Neuron (in vitro differentiated cells): ENCODE results near the gene CRTAC1.

Source experiments
- H2AFZ ChIP-seq: one replicate; pipeline ENCODE4 v1.6.1; 2013; ENCODE audit warnings: low read depth, mild to moderate bottlenecking, inconsistent platforms, low read length, moderate library complexity
- H3K27me3 ChIP-seq: one replicate; pipeline ENCODE4 v1.6.1; 2013; ENCODE audit warnings: low read length; ENCODE audit not compliant: insufficient read depth
- H3K36me3 ChIP-seq: one replicate; pipeline ENCODE4 v1.6.1; 2013; ENCODE audit warnings: low read length; ENCODE audit not compliant: insufficient read depth
- H3K4me1 ChIP-seq: one replicate; pipeline ENCODE4 v1.6.1; 2013; ENCODE audit warnings: low read length; ENCODE audit not compliant: insufficient read depth
- H3K4me3 ChIP-seq: 2 replicates; pipeline ENCODE4 v1.5.1; 2013; ENCODE audit warnings: mild to moderate bottlenecking, low read length, moderate library complexity
- H3K9me3 ChIP-seq: one replicate; pipeline ENCODE4 v1.6.1; 2013; ENCODE audit warnings: low read length

CRTAC1 gene

GRCh38 chr10:97921581-97922021 is 108.8 kb downstream of the CRTAC1 start:
- no peaks in the 10 kb centered on the region for H3K36me3 ChIP-seq
- no peak overlapping the region for H3K4me3 ChIP-seq
- no peak overlapping the region for H2AFZ ChIP-seq
- no peaks in the 10 kb centered on the region for H3K4me1 ChIP-seq
- no peaks in the 10 kb centered on the region for H3K9me3 ChIP-seq
- peaks cover 7% of the 10 kb centered on the region for H3K27me3 ChIP-seq

DNA sequence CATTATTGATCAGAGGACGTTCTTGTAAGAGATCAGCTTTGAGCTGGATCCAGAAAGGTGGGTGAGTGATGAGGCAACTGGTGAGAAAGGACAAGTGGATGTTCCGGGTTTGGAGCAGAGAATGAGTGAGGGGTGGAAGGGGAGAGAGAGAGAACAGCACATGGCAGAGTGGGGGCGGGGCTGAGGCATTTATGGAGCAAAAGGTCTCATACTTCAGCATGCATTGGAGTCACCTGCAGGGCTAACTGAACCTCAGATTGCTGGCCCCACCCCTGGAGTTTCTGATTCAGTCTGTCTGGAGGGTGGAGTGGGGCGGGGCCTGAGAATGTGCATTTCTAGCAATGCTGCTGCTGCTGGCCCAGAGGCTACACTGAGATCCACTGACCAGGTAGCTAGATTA is 109.6 kb downstream of the CRTAC1 start:
- Histone ChIP-seq H3K36me3 (no peaks in the 10 kb centered on the region), H2AFZ (no peak overlapping the region), H3K27me3 (peaks cover 7% of the 10 kb centered on the region), H3K4me1 (no peaks in the 10 kb centered on the region), H3K9me3 (no peaks in the 10 kb centered on the region), H3K4me3 (no peak overlapping the region)

DNA sequence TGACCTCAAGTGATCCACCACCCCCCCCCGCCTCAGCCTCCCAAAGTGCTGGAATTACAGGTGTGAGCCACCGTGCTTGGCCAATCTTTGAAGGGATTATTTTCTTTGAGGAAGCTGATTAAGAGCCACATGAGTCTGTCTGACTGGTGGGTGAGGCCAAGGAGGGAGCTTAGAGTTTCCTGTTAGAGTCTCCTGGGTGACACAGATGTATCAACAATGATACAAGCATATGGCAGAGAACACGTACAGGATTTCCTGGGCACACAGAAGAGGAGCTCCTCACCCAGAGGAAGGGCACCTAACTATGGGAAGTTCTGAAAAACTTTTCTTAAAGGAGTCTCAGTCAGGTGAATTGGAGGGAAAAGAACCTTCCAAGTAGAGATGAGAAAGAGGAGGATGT is 111.4 kb downstream of the CRTAC1 start:
- Histone ChIP-seq H3K4me1 (no peaks in the 10 kb centered on the region), H3K9me3 (no peaks in the 10 kb centered on the region), H3K27me3 (peaks cover 10% of the 10 kb centered on the region)

GRCh38 chr10:97916586-97916985 is 113.8 kb downstream of the CRTAC1 start:
- H3K4me1 ChIP-seq, result no peaks in the 10 kb centered on the region
- H3K36me3 ChIP-seq, result no peaks in the 10 kb centered on the region
- H2AFZ ChIP-seq, result no peak overlapping the region
- H3K9me3 ChIP-seq, result no peaks in the 10 kb centered on the region
- H3K4me3 ChIP-seq, result no peak overlapping the region
- H3K27me3 ChIP-seq, result peaks cover 26% of the 10 kb centered on the region

More for the DNA sequence above, 111.4 kb downstream of the CRTAC1 start:
- H3K4me3 ChIP-seq, result no peak overlapping the region
- H3K36me3 ChIP-seq, result no peaks in the 10 kb centered on the region
- no peak overlapping the region for H2AFZ ChIP-seq

- no peaks in the 10 kb centered on the region for H3K4me1 ChIP-seq
- H3K27me3 ChIP-seq, result peaks cover 34% of the 10 kb centered on the region
- H2AFZ ChIP-seq, result no peak overlapping the region
- no peaks in the 10 kb centered on the region for H3K36me3 ChIP-seq
- no peaks in the 10 kb centered on the region for H3K9me3 ChIP-seq
- no peak overlapping the region for H3K4me3 ChIP-seq
Measured at GRCh38 chr10:97915346-97916131, 114.9 kb downstream of the CRTAC1 start.

DNA sequence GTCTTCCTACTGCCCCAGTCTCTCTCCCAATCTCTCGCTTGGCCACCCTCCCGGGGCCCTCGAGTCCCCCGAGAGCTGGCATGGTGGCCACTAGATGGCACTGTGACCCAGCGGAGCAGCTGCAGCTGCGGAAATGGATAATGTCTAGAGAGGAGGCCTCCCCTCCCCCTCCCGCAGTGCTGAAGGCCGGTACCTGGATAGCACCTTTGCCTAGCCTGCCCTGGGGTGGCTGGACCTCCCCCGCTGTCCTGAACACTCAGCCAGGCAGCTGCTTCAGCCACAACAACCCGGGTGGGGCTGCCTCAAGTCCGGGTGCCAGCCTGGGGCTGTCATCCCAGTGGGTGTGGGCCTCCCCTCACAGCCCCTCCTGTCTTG is 115.6 kb downstream of the CRTAC1 start:
- Histone ChIP-seq H3K4me1 (no peaks in the 10 kb centered on the region), H2AFZ (no peak overlapping the region), H3K27me3 (peaks cover 38% of the 10 kb centered on the region), H3K9me3 (no peaks in the 10 kb centered on the region), H3K36me3 (no peaks in the 10 kb centered on the region), H3K4me3 (no peak overlapping the region)

DNA sequence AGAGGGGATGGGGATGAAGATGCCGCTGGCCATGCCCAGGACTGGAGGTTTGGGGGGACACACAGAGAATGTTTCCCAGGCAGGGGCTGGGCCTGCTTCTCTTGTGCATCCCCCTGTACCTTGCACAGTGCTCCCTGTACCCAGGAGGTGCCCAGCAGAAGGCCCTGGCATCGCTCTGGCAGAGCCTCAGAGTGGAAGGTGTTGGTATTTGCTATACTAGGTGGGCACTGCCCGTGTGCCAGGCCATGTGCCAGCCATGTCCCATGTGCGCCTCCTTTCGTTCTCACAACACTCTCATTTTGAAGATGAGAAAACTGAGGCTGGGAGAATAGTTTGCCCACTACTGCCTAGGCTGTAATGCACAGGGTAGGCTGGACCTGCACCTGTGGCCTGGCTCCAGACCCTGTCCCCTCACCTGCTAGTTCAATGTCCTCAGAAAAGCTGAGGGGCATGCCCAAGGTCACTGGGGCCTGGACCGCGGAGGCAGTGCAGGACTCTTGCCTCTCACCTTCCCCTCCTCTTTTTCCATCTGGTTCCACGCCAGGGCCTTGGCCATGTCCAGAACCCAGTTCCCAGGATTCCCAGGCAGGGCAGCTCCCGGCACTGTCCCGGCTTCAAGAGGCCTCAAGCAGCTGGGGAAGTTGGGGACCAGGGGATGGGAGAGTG is 116.1 kb downstream of the CRTAC1 start:
- H3K9me3 ChIP-seq, result no peaks in the 10 kb centered on the region
- H3K27me3 ChIP-seq, result peaks cover 39% of the 10 kb centered on the region
- H3K4me1 ChIP-seq, result no peaks in the 10 kb centered on the region
- H3K4me3 ChIP-seq, result no peak overlapping the region
- no peaks in the 10 kb centered on the region for H3K36me3 ChIP-seq
- no peak overlapping the region for H2AFZ ChIP-seq

- Histone ChIP-seq H3K4me1 (no peaks in the 10 kb centered on the region), H2AFZ (no peak overlapping the region), H3K36me3 (no peaks in the 10 kb centered on the region), H3K4me3 (no peak overlapping the region), H3K9me3 (no peaks in the 10 kb centered on the region), H3K27me3 (peaks cover 44% of the 10 kb centered on the region)
Measured at GRCh38 chr10:97913614-97914013, 116.8 kb downstream of the CRTAC1 start.

- Histone ChIP-seq H2AFZ (no peak overlapping the region), H3K4me1 (no peaks in the 10 kb centered on the region), H3K4me3 (no peak overlapping the region), H3K9me3 (no peaks in the 10 kb centered on the region), H3K36me3 (no peaks in the 10 kb centered on the region), H3K27me3 (peaks cover 48% of the 10 kb centered on the region)
Measured at GRCh38 chr10:97913193-97913592, 117.2 kb downstream of the CRTAC1 start.

DNA sequence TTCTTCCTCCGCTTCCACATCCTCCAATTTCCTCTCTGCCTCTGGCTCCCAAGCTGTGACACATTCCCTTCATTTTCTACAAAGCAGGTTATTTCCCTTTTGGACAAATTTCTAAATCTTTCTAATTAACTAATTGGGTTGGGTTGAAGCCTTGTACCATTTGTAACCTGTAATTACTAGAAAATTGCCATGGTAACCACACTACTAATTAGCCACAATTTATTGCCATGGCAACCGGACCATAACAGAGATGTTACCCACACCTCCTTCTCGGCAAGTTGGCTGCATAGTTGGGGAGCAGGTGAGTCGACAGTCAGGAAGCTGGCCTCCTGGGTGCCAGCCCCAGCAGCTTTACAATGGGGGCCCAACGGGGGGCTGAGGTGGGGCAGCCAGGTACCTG is 119.2 kb downstream of the CRTAC1 start:
- Histone ChIP-seq H3K9me3 (no peaks in the 10 kb centered on the region), H3K4me3 (no peak overlapping the region), H2AFZ (no peak overlapping the region), H3K36me3 (no peaks in the 10 kb centered on the region), H3K27me3 (peaks cover 55% of the 10 kb centered on the region), H3K4me1 (no peaks in the 10 kb centered on the region)

GRCh38 chr10:97910661-97911060 is 119.8 kb downstream of the CRTAC1 start:
- Histone ChIP-seq H3K36me3 (no peaks in the 10 kb centered on the region), H3K9me3 (no peaks in the 10 kb centered on the region), H3K27me3 (peaks cover 59% of the 10 kb centered on the region), H3K4me3 (no peak overlapping the region), H3K4me1 (no peaks in the 10 kb centered on the region), H2AFZ (no peak overlapping the region)

DNA sequence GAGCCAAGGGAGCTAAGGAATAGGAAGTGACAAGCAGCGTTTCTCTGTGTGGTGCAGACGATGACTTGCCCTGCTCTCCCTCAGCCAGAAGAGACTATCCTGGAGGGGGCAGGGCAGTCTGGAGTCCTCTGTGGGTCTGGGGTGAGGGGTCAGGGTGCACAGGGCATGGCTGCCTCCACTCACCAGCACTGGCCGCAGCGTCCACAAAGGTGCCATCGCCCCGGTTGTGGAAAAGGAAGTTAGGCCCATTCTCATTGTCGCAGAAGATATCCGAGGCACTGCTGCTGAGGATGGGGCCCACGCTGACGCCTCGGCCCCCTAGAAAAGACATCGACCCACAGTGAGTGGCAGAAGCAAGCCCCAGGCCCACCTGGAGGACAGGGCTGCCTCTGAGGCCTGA is 122.6 kb downstream of the CRTAC1 start:
- no peak overlapping the region for H3K4me3 ChIP-seq
- H2AFZ ChIP-seq, result no peak overlapping the region
- no peaks in the 10 kb centered on the region for H3K36me3 ChIP-seq
- no peaks in the 10 kb centered on the region for H3K4me1 ChIP-seq
- peaks cover 56% of the 10 kb centered on the region for H3K27me3 ChIP-seq
- H3K9me3 ChIP-seq, result no peaks in the 10 kb centered on the region

GRCh38 chr10:97907211-97907610 is 123.2 kb downstream of the CRTAC1 start:
- H3K9me3 ChIP-seq, result no peaks in the 10 kb centered on the region
- peaks cover 54% of the 10 kb centered on the region for H3K27me3 ChIP-seq
- no peaks in the 10 kb centered on the region for H3K4me1 ChIP-seq
- no peak overlapping the region for H2AFZ ChIP-seq
- H3K4me3 ChIP-seq, result no peak overlapping the region
- H3K36me3 ChIP-seq, result no peaks in the 10 kb centered on the region
